Peyer's patch (tissue), 4 donors: Measurements from ENCODE around the gene MYO1H.

ENCODE experiments used
- POLR2A ChIP-seq, 2 donors: fragments of 450-650 bp; IDR thresholded peaks; one replicate each; pipeline ENCODE4 v1.5.1; 2017; ENCODE audit warnings: antibody characterized with exemption in 2 of 2, mild to moderate bottlenecking in 2 of 2, moderate library complexity in 2 of 2
- TF ChIP-seq, protein P1 (sequence below), 6 experiments: fragments of 450-650 bp in 4 of 6; fragments of 200-600 bp in 2 of 6; sonication (generic) in 1 of 6; IDR thresholded peaks; one replicate each; pipeline ENCODE4 v1.5.1; 2017 to 2019; ENCODE audit warnings: antibody characterized with exemption in 6 of 6, mild to moderate bottlenecking in 3 of 6, moderate library complexity in 1 of 6

- TF ChIP-seq, protein P1, sequence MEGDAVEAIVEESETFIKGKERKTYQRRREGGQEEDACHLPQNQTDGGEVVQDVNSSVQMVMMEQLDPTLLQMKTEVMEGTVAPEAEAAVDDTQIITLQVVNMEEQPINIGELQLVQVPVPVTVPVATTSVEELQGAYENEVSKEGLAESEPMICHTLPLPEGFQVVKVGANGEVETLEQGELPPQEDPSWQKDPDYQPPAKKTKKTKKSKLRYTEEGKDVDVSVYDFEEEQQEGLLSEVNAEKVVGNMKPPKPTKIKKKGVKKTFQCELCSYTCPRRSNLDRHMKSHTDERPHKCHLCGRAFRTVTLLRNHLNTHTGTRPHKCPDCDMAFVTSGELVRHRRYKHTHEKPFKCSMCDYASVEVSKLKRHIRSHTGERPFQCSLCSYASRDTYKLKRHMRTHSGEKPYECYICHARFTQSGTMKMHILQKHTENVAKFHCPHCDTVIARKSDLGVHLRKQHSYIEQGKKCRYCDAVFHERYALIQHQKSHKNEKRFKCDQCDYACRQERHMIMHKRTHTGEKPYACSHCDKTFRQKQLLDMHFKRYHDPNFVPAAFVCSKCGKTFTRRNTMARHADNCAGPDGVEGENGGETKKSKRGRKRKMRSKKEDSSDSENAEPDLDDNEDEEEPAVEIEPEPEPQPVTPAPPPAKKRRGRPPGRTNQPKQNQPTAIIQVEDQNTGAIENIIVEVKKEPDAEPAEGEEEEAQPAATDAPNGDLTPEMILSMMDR (IDR thresholded peaks at IDR 0.05) = no peak
- no peak for TF ChIP-seq POLR2A (IDR thresholded peaks at IDR 0.05)
These were observed 103.7 kb downstream of the MYO1H start for GRCh38 chr12:109451400-109451799.
